ENCODE measurements around the gene VASP. TPM values are rescaled to one million over a fixed set of nuclear protein-coding genes. Genes with fewer than 3 reads are reported as not detected.

Gene VASP
- total and polyA plus RNA-seq, 2 of the 13 experiments (the other 11 are each of a cell fraction or from before 2014, with no cell fraction given): 41.8 to 67.1 TPM

GRCh38 chr19:45506246-45506988 is 862 bp upstream of the VASP start (continued):
- TF ChIP-seq JUN (CRISPR knock-in tag; IDR thresholded peaks at IDR 0.05) (no peak), RBM22 (optimal IDR thresholded peaks at IDR 0.05; ENCODE audit: low read length) (no peak), HDAC1 (CRISPR knock-in tag; IDR thresholded peaks at IDR 0.05) (peak; percentile 50), TBL1XR1 (IDR thresholded peaks at IDR 0.05; ENCODE audit: borderline replicate concordance, low read length, partially characterized antibody) (peak; percentile 35), PLRG1 (conservative IDR thresholded peaks at IDR 0.05) (no peak), ZHX2 (IDR thresholded peaks at IDR 0.05; ENCODE audit: low read depth) (0 out of 2 replicates have a peak, but pooled peaks have one; percentile 14), ZHX2 (CRISPR knock-in tag; IDR thresholded peaks at IDR 0.05; ENCODE audit: borderline replicate concordance) (no peak; the same call in 1 of the 2 replicates), PRDM4 (CRISPR knock-in tag; IDR thresholded peaks at IDR 0.05; ENCODE audit: borderline replicate concordance) (no peak), TGIF2 (CRISPR knock-in tag; IDR thresholded peaks at IDR 0.05) (peak; percentile 69; the same call in 1 of the 2 replicates), GMEB2 (CRISPR knock-in tag; IDR thresholded peaks at IDR 0.05; ENCODE audit: low read depth) (no peak), SRSF4 (IDR thresholded peaks at IDR 0.05; ENCODE audit: low read depth, low read length, poor library complexity, severe bottlenecking) (no peak), PHF20 (CRISPR knock-in tag; IDR thresholded peaks at IDR 0.05) (no peak), TSC22D2 (CRISPR knock-in tag; IDR thresholded peaks at IDR 0.05; ENCODE audit: borderline replicate concordance) (no peak), ZNF263 (CRISPR knock-in tag; IDR thresholded peaks at IDR 0.05) (peak; percentile 15; the same call in 1 of the 2 replicates), PATZ1 (CRISPR knock-in tag; IDR thresholded peaks at IDR 0.05) (peak; percentile 73), TP53 (CRISPR knock-in tag; conservative IDR thresholded peaks at IDR 0.05) (no peak)
